Kidney epithelial cell (primary cell): Measurements from ENCODE around the gene ZNF823. TPM values are rescaled to one million over a fixed set of nuclear protein-coding genes. Genes with fewer than 3 reads are reported as not detected.

Source experiments
- DNase-seq: peaks from one replicate; pipeline ENCODE4 v3.0.0-alpha.2; 2010; ENCODE audit warnings: low read depth
- H3K27me3 ChIP-seq: 2 replicates; pipeline ENCODE4 v1.6.0; 2011; ENCODE audit warnings: low read length; ENCODE audit not compliant: control insufficient read depth, insufficient read depth
- H3K36me3 ChIP-seq: 2 replicates; pipeline ENCODE4 v1.5.1; 2011; ENCODE audit warnings: low read length; ENCODE audit not compliant: control insufficient read depth, insufficient read depth
- H3K4me3 ChIP-seq: 2 replicates; pipeline ENCODE4 v1.5.1; 2011; ENCODE audit warnings: low read depth, mild to moderate bottlenecking, control low read depth, low read length
- CTCF ChIP-seq: IDR thresholded peaks from 2 replicates; pipeline ENCODE4 v1.5.1; 2011; ENCODE audit warnings: mild to moderate bottlenecking, moderate library complexity, low read length, control low read depth, inconsistent platforms; ENCODE audit not compliant: insufficient read depth, poor library complexity, severe bottlenecking
- total RNA-seq: library from RNA; depleted of rRNA; stranded (reverse); fragments of >200 nt; gene quantifications from 2 replicates; pipeline ENCODE4 v1.2.3, GENCODE V29; 2015

The ZNF823 gene
- total RNA-seq, 1 donor from 2014 or later = 6.0 TPM

GRCh38 chr19:11749751-11750150 lies 11.0 kb upstream of the ZNF823 start:
- no peak for TF ChIP-seq CTCF
- no peaks in the 10 kb centered on the region for H3K27me3 ChIP-seq

GRCh38 chr19:11747277-11747676 lies 8.5 kb upstream of the ZNF823 start:
- TF ChIP-seq CTCF = no peak
- Histone ChIP-seq H3K27me3 (no peaks in the 10 kb centered on the region), H3K36me3 (no peaks in the 10 kb centered on the region), H3K4me3 (no peak overlapping the region)
- DNase-seq = no peak

More at GRCh38 chr19:11749751-11750150, 11.0 kb upstream of the ZNF823 start:
- DNase-seq = no peak
- no peak overlapping the region for H3K4me3 ChIP-seq
- H3K36me3 ChIP-seq = no peaks in the 10 kb centered on the region

- DNase-seq = peak; percentile 68
These were observed 7.1 kb upstream of the ZNF823 start for GRCh38 chr19:11745869-11746268.

GRCh38 chr19:11737964-11738745 lies 591 bp downstream of the ZNF823 start:
- no peak for DNase-seq
- Histone ChIP-seq H3K36me3 (no peaks in the 10 kb centered on the region), H3K4me3 (peak overlapping the region; percentile 84), H3K27me3 (no peaks in the 10 kb centered on the region)
- no peak for TF ChIP-seq CTCF

More at GRCh38 chr19:11745869-11746268, 7.1 kb upstream of the ZNF823 start:
- H3K36me3 ChIP-seq = no peaks in the 10 kb centered on the region
- H3K4me3 ChIP-seq = no peak overlapping the region
- H3K27me3 ChIP-seq = no peaks in the 10 kb centered on the region
- TF ChIP-seq CTCF = no peak

- no peak for TF ChIP-seq CTCF
- H3K36me3 ChIP-seq = no peaks in the 10 kb centered on the region
- no peak for DNase-seq
- H3K4me3 ChIP-seq = no peak overlapping the region
- H3K27me3 ChIP-seq = no peaks in the 10 kb centered on the region
These were observed 2.0 kb downstream of the ZNF823 start for GRCh38 chr19:11736696-11737095.

GRCh38 chr19:11735375-11735774 lies 3.4 kb downstream of the ZNF823 start:
- TF ChIP-seq CTCF = no peak
- Histone ChIP-seq H3K27me3 (no peaks in the 10 kb centered on the region), H3K36me3 (no peaks in the 10 kb centered on the region), H3K4me3 (no peak overlapping the region)
- no peak for DNase-seq
